Measurements from ENCODE around the gene PCK1.

DNA sequence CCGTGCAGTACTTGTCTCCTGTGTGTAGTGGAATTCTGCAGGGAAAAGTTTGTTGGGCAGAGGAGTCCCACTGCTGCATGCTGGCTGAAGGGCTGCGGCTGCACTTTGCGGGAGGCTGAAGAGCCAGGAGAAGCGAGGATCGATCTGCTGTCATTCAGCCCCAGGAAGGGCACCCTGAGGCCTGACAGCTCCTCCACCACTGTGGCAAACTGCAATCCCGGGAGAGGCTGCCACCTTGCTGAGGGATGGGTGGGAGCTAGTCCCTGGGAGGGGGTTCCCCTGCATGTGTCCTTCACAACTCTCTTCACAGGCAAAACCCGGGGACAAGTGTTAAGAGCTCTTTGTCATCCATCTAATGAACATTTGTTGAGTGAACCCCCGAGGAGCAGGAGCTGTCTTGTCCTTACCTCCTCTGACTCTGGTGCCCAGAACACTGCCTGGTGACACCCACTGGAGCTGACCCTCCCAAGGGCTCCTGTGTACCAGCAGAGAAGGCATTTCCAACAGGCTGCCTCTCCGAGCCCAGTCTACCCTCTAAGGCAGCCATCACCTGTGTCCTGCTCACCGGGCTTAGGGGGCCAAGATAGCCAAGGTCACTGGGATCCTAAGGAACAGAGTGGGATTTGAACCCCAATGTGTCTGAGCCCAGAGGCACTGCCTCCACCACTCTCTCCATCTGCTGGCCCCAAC, 17.7 kb downstream of the PCK1 start:
- TF ChIP-seq, protein P1, sequence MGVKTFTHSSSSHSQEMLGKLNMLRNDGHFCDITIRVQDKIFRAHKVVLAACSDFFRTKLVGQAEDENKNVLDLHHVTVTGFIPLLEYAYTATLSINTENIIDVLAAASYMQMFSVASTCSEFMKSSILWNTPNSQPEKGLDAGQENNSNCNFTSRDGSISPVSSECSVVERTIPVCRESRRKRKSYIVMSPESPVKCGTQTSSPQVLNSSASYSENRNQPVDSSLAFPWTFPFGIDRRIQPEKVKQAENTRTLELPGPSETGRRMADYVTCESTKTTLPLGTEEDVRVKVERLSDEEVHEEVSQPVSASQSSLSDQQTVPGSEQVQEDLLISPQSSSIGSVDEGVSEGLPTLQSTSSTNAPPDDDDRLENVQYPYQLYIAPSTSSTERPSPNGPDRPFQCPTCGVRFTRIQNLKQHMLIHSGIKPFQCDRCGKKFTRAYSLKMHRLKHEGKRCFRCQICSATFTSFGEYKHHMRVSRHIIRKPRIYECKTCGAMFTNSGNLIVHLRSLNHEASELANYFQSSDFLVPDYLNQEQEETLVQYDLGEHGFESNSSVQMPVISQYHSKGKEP (CRISPR knock-in tag; IDR thresholded peaks at IDR 0.05): no peak
- TF ChIP-seq, protein P2, sequence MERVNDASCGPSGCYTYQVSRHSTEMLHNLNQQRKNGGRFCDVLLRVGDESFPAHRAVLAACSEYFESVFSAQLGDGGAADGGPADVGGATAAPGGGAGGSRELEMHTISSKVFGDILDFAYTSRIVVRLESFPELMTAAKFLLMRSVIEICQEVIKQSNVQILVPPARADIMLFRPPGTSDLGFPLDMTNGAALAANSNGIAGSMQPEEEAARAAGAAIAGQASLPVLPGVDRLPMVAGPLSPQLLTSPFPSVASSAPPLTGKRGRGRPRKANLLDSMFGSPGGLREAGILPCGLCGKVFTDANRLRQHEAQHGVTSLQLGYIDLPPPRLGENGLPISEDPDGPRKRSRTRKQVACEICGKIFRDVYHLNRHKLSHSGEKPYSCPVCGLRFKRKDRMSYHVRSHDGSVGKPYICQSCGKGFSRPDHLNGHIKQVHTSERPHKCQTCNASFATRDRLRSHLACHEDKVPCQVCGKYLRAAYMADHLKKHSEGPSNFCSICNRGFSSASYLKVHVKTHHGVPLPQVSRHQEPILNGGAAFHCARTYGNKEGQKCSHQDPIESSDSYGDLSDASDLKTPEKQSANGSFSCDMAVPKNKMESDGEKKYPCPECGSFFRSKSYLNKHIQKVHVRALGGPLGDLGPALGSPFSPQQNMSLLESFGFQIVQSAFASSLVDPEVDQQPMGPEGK (CRISPR knock-in tag; IDR thresholded peaks at IDR 0.05): no peak
- TF ChIP-seq ZNF609 (CRISPR knock-in tag; IDR thresholded peaks at IDR 0.05; ENCODE audit: borderline replicate concordance): no peak
